ENCODE results near the gene WDR90.
"Not testable (repeated sequence)": the region's sequence is repeated elsewhere in the genome, so short reads cannot be mapped to it uniquely, and the experiment has no call there.

Gene WDR90

DNA sequence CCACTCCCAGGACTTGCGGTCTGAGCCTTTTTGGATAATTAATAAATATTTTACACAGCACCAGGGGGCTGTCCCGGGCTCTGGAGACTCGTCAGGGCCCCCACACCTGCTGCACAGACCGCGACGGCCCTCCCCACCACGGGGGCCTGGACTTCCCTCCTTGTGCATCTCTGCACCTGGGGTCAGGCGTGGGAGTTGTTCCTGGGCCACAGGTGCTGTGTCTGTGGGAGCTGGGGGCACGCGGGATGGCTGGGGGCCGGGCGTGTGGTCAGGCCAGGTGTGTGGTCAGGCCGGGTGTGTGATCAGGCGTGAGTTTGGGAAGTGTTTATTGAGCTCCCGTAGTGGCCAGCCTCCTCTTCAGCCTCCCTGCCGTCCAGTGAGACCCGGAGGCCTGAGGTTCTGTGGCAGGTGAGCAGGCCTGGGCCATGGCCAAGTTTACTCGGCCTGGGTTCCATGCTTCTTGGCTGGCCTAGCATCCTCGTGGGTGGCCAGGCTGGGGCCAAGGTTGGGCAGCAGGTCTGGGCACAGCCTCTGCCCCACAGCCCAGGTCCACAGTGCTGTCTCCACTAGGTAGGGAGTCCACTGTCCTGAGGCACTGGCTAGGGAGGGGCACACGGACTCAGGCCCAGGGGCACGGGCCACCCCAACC is 29.2 kb downstream of the WDR90 start:
- no peak for DNase-seq

DNA sequence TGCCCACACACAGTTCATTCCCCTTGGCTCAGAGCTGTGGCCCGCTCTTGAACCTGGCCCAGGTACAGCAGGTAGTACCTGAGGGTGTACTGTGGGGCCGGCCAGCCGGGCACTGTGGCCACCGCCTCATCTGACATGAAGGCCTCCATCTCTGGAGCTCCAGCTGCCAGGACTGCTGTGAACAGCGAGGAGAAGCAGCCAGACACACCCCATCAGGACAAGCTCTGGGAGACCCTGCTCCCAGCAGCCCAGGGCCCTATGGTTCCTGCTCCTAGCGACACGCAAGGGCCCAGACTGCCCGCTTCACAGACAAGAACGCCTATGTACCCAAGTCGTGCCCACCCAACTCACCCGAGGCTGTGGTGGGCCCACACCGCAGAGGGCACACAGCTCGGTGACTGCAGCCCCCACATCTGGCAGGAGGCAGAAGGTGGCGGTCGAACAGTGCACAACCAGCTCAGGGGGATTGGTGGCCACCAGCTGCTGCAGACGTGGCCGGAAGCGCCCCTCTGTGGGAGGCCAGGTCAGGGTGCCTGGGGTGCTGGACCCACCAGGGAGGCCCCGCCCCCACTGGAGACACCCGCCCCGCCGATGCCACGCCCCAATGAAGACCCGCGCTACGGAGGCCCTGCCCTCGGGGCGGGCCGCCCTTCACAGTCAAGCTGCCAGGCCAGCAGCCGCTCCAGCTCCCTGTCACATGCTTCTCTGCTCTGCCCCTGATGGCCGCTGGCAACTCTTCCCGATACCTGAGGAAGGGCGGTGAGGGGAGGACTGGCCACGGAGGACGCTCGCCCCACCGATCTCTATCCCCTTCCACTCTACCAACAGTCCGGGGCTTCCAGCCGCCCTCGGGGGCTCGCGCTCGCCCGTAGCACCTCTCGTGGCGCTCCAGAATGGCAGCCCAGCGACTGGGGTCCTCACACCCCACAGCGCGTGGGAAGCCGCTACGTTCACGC is 30.0 kb downstream of the WDR90 start:
- DNase-seq = peak; percentile 60

DNA sequence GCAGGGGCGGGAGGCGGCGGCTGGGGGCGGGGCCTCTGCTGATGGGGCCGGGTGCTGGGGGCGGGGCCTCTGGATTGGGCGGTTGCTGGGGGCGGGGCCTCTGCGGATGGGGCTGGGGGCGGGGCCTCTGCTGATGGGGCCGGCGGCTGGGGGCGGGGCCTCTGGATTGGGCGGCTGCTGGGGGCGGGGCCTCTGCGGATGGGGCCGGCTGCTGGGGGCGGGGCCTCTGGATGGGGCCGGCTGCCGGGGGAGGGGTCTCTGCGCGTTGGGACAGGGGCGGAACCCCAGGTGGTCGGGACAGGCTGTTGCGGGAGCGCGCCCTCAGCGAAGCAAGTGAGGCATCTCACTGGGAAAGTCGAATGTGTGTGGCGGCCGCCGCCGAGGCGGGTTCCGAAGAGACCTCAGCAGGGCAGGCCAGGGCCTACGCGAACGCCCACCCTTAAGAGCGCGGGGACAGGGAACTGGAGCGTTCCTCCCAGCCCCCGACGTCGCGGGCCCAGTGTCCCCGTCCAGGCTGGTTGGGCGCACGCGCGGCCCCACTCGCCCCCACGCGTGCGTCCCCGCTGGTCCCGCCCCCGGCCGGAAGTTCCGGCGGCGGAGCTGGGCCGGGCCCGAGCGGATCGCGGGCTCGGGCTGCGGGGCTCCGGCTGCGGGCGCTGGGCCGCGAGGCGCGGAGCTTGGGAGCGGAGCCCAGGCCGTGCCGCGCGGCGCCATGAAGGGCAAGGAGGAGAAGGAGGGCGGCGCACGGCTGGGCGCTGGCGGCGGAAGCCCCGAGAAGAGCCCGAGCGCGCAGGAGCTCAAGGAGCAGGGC is 30.9 kb downstream of the WDR90 start, which contains the start of gene STUB1:
Gene STUB1, plus strand, starts transcription at position 597 of the 811 bp plus-strand sequence. Its CDS starts 116 bp downstream, at position 713.
- DNase-seq = peak; percentile 60

DNA sequence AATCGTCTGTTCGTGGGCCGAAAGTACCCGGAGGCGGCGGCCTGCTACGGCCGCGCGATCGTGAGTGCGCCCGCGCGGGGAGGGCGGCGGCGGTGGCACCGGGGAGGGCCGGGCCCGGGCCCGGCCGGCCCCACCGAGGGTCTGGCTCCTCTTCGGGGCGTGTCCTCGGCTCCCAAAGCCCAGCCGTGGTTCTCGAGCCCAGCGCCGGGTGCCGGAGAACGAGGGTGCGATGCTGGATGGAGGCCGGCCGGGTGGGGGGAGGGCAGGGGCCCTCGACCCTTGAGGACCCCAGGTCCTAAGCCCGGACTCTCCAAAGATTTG is 31.4 kb downstream of the WDR90 start:
- DNase-seq = no peak

DNA sequence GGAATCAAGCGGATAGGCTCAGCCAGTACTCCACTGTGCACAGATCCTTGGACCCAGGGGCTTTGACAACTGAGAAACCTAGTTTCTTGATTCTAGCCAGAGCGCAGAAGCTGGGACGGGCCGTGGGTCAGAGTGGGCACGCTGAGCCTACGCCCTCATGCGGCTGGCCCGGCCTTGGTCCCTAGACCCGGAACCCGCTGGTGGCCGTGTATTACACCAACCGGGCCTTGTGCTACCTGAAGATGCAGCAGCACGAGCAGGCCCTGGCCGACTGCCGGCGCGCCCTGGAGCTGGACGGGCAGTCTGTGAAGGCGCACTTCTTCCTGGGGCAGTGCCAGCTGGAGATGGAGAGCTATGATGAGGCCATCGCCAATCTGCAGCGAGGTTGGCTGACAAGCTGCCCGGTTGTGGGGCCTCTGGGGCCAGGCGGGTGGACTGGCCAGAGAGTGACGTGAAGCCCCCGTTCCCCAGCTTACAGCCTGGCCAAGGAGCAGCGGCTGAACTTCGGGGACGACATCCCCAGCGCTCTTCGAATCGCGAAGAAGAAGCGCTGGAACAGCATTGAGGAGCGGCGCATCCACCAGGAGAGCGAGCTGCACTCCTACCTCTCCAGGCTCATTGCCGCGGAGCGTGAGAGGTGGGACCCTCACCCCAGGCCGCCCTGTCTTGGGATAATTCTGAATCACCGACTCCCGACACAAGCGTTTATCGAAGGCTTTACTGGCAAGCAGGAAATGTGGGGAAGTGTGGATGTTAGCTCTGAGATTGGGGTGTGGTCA is 32.0 kb downstream of the WDR90 start:
- peak; percentile 10 for DNase-seq

DNA sequence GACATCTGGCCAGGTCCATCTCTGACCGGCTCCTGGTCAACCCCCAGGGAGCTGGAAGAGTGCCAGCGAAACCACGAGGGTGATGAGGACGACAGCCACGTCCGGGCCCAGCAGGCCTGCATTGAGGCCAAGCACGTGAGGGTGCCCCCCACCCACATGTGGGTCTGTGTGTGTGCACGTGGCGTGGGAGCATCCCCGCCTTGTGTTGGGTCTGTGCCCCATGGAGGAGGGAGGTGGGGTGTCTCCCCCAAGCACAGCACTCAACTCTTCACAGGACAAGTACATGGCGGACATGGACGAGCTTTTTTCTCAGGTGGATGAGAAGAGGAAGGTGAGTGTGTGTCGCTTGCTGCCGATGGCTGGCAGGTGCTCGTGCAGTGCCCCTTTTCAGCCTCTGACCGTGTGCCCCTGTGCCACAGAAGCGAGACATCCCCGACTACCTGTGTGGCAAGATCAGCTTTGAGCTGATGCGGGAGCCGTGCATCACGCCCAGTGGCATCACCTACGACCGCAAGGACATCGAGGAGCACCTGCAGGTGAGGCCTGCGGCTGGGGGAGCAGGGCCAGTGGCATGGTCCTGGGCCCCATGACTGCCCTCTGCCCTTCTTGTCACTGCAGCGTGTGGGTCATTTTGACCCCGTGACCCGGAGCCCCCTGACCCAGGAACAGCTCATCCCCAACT is 32.7 kb downstream of the WDR90 start:
- DNase-seq = no peak

DNA sequence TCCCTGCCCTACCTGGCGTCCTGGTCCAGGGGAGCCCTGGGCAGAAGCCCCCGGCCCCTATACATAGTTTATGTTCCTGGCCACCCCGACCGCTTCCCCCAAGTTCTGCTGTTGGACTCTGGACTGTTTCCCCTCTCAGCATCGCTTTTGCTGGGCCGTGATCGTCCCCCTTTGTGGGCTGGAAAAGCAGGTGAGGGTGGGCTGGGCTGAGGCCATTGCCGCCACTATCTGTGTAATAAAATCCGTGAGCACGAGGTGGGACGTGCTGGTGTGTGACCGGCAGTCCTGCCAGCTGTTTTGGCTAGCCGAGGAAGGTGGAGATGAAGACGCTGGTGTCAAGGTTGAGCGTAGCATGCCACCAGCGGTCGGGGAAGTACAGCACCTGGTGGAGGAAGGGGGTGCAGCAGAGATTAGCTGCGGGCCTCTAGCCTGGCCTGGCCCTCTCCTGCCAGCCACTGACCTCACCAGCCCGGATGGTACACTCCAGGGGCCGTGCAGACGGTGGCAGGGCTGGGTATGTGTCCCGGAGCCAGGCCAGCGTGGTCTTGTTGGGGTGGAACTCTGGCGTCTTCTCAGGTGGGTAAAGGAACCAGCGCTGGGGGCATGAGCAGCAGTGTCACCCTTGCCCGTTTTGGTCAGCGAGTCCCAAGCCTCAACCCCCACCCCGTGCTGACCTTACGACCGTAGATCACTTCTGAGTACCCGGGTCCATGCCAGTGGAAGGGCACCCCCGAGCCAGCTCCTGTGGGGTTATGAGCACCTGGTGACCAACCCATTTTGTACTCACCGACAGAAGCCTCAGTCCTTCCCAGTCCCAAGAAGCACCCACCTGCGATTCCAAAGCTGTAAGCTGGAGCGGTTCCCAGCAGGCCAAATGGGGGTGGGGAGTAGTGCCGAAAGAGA is 33.6 kb downstream of the WDR90 start:
- no peak for DNase-seq

DNA sequence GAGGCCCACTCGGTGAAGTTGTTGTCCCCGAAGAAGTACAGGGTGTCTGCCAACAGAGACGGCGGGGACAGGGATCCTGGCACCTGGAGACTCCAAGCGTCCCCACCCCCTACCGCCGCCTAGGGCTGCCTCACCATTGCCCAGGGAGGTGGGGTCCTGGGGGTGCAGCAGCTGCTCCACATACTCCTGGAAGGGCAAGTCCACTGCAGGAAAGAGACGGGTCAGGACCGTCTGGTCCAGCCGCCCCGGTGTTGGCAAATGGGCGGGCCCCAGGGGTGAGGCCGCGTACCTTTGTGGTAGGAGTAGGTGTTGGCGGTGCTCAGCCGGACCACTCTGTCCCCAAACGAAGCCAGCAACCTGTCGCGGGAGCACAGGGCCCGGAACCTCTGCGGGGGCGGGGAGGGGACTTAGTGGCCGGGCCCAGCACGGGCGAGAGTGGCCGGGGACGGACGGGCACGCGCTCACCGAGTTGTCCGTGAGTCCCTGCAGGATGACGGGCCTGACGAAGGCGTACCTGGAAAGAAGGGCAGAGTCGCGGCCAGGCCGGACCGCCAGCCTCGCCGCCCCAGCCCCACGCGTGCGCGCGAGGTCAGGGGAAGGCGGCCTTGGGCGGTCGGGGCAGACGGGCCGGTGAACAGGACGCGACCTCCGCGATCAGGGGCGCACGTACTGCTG is 34.4 kb downstream of the WDR90 start:
- DNase-seq = no peak

DNA sequence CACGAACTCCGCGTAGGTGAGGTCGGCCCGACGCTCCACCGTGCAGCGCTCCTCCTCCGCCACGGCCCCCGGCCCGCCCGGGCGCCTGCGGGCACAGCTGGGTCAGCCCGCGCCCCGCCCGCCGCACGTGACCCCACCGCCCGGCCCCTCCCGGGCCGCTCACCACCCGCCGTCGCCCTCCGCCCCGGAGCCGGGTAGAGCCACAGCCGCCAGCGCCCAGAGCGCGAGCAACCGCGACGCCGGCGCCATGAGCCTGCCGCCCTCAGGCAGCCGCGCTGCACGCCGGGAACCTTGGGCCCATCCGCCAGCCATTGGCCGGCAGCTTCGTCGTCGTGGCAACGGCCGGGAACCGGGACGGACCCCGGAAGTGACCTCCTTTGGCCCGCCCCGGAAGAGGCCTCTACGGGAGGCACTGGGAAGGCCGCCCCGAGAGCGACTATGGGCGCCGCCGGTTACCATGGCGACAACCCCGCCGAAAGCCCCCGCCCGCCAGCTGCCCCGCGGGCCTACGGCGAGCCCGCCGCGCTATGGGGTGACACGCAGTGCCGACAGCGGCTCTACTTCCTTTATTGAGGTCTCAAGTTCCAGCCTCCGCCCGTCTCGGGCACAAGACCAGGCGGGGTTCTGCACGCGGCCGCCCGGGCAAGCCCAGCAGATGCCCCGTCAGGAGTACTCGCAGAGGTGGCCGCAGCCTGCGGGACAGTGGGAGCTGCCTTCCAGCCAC is 35.1 kb downstream of the WDR90 start, which contains the start of gene JMJD8:
Gene JMJD8, minus strand, starts transcription at position 264 of the 724 bp plus-strand sequence. Its CDS starts 15 bp downstream, at position 249.
- peak; percentile 89 for DNase-seq

DNA sequence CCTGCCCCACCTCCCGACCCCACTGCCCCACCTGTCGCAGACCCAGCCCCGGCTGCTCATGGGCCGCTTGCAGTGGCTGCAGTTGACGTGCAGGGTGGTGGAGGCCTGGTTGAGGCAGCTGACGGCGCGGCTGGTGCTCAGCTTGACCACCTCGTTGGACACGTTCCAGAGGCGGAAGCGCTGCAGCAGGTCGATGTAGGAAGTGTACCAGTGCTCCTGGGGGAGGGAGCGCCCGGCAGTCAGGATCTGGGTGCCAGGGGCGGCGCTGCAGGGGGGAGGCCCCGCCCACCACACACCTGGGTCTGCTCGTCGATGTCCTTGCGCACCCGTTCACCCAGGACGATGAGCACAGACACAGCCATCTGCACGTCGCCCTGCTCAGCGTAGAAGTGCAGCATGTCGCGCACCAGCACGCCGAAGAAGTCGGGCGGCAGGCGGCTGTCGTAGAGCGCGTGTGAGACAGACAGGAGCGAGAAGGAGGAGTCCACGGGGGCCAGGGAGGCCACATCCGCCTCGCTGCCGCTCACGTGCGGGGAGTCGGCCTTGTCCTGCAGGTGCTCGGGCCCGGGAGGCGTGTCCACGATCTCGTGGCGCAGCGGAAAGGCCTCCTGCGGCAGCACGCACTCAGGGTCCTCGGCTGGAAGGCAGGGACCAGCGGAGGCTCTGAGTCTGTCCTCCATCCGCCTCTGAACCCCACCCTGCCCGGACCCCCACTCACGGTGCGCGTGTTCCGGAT is 36.0 kb downstream of the WDR90 start:
- DNase-seq = no peak

DNA sequence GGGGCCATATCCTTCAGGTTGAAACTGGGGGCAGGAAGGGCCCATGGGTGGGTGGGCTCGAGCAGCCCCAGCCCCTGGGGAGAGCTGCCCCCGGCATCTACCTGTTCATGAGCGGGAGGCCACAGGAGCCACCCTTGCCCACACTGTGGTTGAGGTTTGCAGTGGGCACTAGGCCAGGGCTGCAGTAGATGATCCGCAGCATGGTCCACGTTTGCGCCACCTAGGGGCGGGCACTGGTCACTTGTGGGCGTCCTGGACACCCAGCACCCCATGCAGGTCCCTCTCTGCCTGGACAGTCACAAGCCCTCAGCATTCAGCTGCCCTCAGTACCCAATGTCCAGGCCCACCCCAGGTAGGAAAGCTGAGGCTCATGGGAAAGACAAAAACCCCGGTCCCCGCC is 36.8 kb downstream of the WDR90 start:
- DNase-seq = no peak

DNA sequence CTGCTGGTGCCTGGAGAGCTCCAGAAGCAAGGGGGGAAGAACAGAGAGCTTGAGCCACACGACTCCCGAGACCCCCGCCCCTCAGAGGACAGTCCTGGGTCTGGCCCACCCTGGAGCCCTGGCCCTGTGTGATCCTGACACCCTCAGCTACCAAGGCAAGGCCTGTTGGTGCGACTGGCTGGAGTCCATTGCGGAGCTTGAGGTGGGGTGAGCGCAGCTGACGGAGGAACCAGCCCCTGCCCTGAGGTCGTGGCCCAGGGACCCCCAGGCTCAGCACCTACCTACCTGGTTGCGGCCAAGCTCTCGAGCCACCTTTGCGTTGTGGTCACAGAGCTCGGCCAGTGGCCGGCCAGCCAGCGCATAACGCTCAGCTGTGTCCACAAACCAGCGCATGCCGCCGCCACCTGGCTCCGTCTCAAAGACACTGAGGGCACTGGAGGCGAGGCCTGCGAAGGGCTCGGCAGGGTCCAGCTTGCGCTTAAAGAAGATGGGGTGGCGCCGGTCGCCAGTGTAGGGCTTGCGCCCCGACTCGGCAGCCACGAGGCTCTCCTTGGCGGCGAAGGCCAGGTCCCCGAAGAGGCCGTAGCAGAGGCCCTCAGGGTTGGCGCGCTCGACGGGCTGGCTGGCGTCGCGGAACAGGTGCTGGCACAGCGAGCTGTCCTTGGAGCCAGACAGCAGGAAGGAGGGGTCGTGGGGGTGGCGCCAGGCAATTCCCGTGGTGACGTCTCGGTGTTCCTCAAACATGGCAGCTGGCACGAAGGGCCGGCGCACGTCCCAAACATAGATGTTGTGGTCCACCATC is 37.5 kb downstream of the WDR90 start:
- DNase-seq = no peak

DNA sequence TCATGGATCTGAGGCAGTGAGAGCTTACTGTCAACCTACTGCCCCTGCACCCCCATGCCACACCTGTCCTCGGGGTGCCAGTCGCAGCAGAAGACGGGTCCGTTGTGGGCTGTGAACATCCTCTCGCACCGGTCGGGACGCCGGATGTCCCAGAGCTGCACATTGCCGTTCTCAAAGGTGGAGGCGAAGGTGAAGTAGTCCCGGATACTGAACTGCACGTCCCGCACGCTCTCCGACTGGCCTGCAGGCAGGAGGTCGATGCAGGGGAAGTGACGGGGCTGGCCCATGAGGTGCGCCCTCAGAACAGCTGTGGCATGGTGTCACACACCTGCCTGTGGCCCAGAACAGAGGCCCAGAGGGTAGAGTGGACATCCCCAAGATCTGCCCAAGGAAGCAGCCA is 38.3 kb downstream of the WDR90 start:
- DNase-seq = no peak

DNA sequence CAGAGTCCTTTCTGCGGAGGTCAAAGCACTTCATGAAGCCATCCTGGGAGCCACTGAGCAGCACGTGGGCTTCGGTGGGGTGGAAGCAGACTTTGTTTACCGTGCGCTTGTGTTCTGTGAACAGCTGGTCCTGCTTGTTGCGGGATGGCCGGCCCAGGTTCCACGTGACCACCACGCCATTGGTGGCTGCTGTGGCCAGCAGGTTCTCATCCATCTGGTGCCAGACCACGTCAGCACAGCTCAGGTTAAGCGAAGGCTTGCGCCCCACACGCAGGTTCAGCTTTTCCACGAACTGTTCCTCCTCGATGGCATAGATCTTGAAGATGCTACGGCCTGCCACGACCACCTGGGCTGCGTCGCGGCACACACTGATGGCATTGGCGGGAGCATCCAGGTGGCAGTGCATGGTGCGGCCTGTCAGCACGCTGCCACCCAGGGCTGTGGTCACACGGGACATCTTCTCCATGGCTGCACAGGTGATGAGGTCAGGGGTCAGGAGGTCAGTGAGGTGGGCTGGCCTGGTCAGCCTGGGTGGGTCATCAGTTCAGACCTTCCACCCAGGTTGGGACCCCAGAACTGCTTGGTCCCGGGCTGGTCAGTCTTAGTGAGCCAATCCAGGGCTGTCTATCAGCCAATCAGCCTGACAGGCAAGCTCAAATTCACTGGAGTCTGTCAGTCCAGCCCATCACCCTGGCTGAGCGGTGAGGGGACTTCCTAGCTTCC is 40.2 kb downstream of the WDR90 start:
- no peak for DNase-seq

DNA sequence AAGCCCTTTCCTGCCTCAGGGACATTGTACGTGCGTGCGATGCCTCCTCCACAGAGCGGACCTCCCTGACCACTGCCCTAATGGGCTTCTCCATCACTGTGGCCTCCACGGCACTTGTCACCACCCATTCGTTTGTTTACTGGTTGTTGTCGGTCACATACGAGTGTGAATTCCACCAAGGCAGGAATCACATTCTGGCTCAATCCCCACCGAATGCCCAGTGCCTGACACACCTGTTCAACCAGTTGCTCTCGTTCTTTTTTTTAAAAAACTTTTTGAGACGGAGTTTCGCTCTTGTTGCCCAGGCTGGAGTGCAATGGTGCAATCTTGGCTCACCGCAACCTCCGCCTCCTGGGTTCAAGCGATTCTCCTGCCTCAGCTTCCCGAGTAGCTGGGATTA is 42.1 kb downstream of the WDR90 start:
- not testable (repeated sequence) for DNase-seq

DNA sequence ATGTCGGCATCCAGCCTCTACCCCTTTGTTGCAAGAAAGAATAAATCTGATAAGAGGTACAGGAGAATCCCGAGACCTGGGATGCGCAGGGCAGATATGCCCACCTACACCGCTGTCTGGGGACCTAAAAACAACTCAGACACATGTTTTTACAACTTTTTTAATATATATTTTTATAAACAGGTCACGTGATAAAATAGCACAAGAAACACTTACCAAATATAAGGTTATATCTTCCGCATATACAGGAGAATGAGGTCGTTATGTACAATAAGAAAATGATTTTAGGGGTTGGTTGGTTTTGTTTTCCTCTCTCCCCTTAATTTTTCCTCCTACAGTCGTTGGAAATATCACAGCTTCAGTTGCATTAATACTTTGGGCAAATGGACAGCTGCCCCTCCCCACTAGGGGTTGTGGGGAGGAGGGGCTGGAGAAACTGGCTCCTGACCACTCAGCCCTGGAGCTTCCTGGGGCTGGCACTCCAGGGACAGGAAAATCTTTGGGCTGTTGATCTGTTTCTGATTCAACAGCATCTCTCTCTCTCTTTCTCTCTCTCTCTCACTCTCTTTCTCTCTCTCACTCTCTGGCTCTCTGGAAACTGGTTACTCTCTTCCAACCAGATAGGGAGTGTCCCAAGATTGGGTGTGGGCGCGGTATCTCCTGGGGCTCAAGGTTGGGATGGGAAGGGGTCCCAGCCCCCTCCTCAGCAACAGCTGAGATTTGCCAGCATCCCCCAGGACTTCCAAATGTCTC is 43.4 kb downstream of the WDR90 start:
- no peak for DNase-seq

Data from NCI-H446 treated with DMSO at 0.1 percent for 48 hours (cell line).